Astrocyte of the hippocampus (primary cell): ENCODE measurements around the gene KCTD17.

Experiments used
- DNase-seq: peaks from one replicate; pipeline ENCODE4 v3.0.0; 2011; ENCODE audit warnings: low read depth, low spot score

KCTD17 gene

DNA sequence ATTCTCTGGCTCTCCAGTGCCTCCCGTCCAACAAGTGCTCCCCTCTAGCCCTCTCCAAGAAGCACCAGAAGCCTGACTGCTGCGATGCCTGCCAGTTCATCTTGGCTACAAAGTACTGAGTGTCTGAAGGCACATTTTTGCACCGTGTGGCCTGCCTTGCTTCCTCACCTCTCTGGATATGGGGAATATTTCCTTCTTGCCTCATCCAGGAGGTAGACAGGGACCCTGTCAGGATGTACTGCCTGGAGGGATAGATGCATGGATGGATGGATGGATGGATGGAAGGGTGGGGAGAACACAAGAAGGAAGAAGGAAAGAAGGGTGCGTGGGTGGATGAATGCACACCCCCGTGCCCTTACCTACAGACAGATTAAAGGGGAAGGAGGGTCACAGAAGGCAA lies 27.6 kb downstream of the KCTD17 start:
- DNase-seq: no peak

DNA sequence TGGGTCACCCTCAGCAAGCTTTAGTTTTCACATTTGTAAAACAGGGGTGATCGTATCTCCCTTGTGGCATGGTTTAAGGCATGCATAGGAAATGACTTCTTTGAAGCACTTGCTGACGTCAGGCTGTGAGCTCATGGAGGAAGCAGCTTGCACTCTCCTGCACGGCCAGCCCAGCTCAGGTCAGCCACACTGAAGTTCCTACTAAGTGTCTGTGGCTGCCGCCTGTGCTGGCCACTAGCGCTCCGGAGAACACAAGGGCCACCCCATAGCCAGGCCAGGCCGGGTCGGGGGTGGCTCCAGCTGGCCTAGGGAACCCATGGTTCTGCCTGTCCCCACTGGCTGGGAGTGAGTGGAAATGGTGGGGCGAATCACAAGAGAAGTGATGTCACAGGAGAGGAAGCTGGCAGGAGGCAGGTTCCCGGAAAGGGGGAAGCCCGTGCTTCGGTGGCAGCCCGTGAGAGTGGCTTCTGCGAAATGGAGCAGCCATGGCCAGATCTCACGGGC lies 28.2 kb downstream of the KCTD17 start:
- DNase-seq: peak; percentile 45

DNA sequence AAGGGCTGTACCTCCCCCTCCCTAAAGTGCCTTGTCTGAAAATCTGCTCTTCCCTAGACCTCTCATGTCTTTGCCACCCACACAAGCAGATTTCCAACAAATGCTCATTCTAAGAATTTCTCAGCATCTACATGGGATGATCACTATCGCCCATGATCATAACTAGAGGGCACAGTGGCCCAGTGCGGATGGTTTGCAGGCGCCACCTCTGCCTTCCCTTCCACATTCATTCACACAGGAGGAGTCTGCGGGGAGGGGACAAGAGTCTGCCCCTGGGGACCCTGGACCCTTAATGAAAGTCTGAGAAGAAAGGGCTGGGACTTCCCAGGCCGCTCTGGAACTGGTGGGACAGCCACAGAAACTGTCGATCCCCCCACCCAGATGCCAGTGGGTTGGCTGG lies 28.9 kb downstream of the KCTD17 start:
- DNase-seq: no peak

DNA sequence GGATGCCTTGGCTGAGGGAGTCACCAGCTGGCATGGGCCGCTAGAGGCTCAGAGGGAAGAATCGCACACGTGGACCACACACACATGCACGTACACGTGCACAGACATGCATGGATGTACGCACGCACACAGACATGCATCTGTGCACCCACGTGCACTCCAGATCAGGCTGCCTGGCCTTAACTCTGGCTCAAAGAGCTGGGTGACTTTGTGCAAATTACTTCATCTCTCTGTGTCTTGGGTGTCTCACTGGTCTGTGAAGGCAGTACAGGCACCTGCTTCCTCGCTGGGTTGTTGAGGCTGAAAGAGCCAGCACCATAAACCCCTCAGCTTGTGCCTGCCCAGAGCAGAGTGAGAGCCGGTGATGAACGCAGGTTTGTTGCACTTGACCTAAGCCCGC lies 29.3 kb downstream of the KCTD17 start:
- DNase-seq: no peak

DNA sequence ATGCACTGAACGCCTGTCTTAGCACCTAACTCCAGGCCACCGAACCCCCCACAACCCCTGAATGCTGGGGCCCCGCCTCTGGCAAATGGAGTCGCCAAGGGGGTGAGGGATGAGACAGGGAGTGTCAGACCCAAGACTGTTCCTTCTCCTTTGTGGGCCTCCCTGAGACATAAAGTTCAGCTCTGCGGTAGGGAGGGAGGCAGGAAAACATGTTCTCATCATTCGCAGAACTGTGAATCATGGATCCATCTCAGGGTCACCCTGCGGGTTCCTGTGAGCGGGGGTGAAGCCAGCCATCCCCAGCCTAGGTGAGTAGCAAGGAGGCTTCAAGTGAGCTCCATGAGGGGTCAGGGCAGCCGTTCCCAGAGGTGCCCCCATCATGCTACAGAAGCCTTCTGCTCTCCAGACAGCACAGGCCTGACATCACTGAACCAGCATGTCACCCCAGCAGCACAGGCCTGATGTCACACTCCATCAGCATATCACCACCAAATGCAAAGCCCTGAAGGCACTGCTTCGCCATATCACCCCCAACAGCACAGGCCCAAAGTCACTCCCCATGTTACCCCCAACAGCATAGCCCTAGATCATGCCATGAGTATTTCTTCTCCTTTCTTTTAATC lies 30.8 kb downstream of the KCTD17 start:
- DNase-seq: no peak

DNA sequence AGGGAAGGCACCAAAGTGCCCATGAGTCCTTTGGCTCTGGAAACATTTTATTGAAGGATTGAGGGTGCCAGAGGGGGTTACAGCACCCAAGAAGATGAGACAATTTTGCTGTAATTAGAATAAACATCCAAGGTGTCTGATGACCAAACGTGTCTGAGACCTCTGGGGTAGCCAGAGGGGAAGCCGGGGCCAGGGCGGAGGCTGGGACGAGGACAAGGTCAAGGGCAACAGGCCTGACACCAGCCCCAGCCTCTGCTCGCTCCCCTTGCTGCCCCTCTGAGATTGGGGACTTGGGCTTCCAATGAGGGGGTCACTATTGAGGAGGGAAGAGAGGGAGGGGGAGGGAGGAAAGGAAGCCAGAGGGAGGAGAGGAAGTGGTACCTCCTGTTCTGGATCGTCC lies 32.4 kb downstream of the KCTD17 start:
- no peak for DNase-seq

DNA sequence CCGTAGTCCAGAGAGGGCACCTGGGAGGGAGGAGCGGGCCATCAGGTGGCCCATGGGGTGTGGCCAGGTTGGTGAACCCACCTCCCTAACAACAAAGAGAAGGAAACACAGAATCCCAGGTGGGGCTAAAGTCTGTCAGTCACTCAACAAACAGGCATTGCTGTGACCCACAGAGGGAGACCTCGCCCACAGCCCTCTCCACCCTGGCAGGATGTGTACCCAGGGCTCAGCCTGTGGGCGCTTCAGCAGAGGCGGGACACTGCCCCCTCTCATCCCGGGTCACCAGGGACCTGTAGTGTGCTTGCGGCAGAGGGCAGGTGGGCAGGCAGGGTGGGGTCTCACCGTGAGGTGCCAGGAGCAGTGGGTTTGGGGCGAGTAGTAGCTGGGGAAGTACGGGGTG lies 32.8 kb downstream of the KCTD17 start:
- no peak for DNase-seq

DNA sequence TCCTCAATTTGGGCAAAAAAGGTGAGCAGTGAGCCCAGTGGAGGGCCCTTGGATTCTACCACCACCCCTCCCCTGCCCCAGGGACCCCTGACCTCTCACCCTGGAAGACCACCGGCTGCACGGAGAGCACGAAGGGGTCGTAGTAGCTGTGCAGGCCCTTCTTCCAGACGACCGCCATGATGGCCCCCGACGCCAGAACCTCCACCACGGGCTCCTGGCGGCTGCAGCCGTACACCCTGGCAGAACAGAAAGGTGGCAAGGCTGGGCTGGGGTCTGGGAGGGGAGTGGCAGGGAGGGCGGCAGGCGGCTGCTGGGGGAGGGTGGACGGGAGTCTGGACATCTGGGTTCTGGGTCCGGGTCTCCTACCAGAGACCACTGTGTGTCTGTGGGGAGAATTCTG lies 34.6 kb downstream of the KCTD17 start:
- DNase-seq: no peak

DNA sequence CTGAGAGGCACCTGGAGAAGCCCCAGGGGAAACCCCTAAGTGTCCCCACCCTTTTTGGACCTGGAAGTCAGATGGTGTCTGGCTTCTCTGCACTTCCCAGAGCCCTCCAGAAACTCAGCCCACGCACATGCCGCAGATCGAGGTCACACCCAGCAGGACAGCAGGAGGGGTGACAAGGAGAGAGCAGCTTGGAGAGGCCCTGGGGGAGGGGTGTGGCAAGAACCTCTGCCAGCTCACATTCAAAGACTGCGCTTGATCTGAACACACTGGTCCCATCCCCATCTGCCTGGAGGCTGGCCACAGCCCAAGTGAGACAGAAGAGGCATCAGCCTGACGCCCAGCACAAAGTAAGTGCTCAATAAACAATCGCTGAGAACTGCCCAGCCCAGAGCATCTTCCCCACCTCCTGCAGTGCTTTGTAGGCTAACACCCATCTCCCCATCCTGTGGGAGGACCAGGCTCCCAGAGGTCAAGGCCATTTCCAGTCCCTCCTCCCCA lies 36.6 kb downstream of the KCTD17 start:
- no peak for DNase-seq

DNA sequence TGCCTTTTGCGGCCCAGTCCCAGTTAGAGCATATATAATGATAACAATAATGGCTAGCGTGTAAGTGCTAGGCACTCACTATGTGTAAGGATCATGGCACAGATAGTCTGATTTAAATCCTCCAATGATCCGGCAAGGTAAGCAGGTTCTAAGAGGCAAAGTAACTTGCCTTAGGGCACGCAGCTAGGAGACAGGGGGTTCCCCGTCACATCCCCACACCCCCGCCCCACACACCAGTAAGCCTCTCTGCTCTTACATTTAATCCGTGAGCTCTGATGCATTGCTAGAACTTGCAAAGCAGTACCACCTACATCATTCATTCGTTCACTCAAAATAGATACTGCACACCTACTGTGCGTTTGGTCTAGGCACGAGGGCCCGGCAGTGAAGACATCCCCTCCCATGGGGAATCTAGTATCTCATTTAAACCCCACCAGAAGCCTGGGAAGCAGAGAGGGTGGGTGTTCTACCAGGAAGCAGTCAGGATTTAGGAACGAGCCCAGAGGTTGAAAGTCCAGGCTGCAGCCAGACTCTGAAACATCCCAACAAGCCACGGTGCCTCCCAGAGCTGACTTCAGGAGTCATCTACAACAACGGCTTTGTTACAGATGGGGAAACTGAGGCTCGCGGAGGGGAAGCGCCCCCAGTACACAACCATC lies 37.3 kb downstream of the KCTD17 start:
- DNase-seq: no peak

DNA sequence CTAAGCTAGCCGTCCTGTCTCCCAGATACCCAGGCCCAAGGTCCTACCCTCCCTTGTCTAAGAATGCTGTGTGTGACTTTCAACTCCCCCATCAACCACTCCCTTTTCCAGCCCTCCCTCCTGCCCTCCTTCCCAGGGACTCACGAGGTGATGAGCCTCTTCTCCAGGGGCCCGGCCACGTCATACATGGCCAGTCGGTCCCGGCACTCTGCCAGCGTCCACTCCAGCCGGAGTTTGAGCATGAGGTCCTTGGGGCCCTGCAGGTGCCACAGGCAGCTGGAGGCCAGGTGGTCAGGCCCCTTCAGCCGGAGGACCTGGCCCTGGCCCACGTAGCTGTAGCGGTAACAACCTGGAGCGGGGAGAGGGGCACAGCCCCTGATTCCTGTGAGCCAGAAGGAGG lies 37.9 kb downstream of the KCTD17 start:
- no peak for DNase-seq

DNA sequence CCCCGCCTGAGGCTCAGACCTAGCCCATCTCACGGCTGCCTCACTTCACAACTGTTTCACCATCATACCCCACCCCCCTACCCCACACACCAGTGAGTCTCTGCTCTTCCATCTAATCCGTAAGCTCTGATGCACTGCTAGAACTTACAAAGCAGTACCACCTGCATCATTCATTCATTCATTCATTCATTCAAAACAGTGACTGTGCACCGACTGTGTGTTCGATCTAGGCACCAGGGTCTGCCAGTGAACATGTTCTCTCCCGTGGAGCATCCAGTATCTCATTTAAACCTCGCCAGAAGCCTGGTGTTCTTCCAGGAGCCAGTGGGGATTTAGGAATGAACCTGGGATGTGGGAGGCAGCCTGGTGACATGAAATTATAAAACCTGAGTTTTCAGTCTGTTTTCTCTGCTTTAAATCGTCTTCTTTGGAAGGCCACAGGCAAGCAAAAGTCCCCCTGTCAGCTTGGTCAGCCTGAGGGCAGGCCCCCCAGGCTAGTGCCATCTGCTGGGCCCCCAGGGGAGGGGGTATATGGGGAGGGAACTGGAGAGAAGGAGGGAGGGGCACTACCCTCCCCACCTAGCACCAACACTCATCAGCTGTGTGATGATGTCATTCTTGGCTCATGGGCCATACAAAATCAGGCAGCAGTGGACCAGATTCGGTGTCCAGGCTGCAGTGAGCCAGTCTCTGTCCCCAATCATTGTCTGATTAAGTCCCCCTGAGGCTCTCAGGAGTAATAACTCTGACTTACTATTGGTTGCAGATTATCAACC lies 39.6 kb downstream of the KCTD17 start:
- peak; percentile 11 for DNase-seq

DNA sequence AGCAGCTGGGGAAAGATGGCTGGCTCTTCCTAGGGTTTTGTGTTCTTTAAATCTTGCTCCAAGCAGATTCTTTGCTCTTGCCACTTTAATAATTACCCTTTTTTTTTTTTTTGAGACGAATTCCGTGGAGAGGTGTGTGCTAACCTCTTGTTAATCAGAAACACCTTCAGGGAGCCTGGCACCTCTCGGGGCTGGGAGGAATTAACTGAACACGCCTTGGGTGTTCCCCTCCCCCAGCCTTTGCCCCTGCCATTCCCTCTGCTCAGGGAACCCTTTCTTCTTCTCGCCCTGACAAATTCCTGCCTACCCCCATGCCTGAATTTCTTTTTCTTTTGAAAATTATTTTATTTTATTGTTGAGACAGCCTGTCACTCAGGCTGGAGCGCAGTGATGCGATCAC lies 40.5 kb downstream of the KCTD17 start:
- DNase-seq: no peak

DNA sequence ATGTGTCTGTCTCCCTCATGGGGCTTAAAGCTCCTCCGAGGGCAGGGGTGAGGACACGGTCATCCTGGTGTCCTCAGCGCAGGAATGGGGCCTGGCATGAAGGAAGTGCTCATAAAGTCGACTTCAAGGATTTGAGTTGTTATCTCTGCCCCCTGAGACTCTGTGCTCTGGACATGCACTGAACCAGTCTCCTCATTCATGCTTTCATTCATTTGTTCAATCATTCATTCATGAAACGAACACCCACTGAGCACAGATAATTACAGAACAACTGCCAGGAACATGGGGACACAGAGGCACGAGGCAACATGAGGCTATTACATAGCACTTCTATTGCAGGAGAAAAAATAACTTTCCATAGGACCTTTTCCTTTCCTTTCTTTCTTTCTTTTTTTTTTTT lies 41.5 kb downstream of the KCTD17 start:
- DNase-seq: no peak

DNA sequence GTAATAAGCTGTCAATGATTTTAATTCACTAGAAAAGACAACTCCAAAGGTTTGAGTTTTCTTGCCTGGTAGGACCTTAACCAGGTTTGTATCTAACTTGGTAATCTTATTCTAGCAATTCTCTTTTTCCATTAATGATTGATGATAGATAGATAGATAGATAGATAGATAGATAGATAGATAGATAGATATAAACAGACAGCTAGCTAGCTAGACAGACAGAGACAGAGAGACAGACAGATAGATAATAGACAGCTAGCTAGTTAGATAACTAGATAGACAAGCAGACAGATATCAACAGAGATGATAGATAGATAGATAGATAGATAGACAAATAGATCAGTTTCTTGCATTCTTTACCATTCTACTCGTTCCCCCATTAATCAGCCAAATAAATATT lies 42.7 kb downstream of the KCTD17 start:
- DNase-seq: no peak

DNA sequence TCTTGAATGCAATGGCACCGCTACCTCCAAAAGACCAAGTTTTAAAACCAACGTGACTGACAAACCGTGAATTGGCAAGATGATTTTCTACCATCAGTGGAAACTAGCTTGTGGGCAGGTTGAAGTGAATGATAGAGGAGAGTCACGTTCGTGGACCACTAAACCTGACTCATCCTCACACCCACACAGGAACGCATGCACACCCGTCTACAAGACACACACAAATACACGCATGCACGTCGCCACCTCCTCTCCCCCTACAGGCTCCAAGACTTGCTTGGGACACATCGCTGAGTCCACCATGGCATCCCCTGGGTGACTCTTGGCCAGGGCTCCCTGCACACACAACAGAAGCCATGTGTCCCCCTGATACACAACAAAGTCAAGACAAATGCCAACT lies 43.6 kb downstream of the KCTD17 start:
- no peak for DNase-seq

DNA sequence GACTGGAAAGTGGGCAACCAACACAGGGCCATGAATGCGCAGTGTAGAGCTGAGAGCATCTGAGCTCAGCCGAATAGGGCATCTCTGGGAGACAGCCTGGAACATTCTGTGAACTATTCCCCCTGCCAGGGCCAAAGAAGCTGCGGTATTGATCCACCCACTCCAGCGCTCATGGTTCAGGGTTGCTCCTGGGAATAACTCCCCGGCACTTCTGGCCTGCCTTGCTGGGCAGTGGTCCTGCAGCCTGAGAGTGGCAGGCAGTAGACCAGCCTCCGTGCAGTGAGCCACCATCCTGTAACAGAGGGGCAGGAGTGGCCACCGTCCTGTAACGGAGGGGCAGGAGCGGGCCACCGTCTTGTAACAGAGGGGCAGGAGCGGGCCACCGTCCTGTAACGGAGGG lies 45.8 kb downstream of the KCTD17 start:
- no peak for DNase-seq

DNA sequence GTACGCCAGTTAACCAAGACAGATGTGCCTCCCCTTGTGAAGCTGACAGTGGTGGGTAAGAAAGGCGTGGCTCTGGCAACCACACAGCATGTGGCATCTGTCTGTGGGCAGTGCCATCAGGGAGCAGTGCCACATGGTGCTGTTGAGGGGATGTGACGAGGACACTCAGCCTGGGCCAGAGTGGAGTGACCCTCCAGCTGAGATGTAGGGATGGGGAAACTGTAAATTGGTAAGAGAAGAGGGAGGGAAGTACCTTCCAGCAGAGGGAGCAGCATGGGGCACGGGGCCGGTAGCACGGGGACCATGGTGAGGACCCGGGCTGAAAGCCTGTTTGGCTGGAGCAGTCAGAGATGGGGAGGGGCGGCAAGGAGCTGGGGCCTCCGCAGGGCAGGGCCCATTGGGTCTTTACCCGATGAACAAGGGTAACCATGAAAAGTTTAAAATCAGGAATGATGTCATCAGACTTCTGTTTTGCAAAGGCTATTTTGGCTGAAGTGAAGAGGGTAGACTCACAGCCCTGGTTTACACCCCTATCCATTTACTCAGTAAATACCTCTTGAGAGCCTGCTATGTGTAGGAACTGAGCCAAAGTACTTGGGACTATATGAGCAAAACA lies 47.5 kb downstream of the KCTD17 start:
- no peak for DNase-seq

DNA sequence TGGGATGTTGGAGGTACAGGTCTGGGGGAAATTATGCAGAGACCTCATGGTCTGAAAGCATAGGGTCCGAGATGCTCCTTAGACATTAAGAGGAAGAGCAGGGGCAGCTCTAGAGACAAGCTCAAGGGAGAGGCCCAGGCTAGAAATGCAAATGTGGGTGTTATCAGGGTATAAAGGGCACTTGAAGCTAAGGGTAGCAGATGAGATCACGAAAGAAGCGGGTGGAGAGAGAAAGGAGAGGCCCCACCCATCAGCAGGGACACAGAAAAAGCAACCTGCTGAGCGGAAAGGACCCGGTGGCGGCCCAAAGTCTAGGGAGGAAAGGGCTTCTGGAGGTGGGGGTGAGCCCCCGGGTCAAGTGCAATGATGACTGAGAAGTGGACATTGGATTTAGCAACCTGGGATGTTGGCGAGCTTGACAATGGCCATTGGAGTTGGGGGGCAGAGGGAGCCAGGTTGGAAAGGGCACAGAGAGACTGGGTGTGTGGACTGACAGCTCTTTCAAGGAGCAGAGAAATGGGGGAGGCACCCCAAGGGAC lies 49.1 kb downstream of the KCTD17 start:
- DNase-seq: no peak

DNA sequence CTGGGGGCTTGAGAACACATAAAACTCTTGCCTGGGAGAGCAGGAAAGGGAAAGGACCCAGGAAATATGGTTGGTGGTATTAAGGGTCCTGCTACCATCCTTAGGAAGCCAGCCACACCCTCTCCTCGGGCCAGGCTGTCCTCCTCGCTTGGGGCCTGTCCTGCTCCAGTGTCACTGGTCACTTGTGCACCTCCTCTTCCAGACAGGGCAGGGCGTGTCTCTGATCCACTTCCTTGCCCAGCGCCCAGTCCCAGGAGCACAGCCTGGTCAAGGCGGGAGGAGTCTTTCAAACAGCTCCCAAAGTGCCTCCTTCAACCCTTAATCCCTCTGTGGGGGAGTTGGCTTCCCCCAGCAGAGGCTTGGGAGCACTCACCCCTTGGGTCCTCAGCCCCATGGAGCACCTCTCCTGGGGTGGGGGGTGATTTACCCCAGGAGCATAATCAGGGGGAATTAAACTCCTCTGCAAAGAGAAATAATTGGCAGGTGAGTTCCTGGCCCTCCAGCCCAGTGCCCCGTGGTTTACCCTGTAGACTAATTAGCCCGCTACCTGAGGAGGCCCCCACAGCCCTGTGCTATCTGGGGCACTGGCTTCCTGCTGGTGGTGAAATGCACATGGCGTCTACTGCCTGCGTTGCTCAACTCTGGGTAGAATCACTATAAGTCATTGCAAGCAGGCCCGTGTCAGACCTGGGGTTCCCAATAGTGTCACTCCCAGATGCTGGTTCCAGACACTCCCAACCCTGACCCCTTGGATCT lies 49.9 kb downstream of the KCTD17 start:
- no peak for DNase-seq

DNA sequence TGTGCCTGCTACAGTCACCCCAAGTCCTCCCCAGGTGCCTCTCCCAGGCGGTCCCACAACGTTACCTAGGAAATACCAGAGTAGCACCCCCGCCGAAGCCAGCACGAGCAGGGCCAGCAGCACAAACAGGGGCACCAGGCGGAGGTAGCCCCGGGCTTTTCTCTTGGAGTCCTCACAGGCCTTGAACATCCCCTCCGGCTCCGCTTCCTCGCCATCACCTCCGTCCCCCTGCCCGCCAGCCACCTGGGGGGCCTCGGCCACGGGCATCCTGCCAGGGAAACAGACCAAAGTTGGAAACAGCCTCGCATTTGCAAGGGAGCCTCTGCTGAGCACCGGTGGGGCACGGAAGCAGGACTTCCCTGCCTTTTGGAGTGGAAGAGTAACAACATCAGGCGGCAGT lies 51.6 kb downstream of the KCTD17 start:
- DNase-seq: no peak
